ENCODE results near the gene KIR2DL3. TPM values are rescaled to one million over a fixed set of nuclear protein-coding genes. Genes with fewer than 3 reads are reported as not detected.

KIR2DL3 gene
- not detected in 2 replicates for total RNA-seq

GRCh38 chr19:54738306-54738705 lies at the start of gene KIR2DL3:
Gene KIR2DL3 (plus strand): TSS chr19:54738513. CDS start chr19:54738546, 33 bp downstream.

GRCh38 chr19:54724142-54724541 lies 14.2 kb upstream of the KIR2DL3 start, which contains the start of gene KIR3DL3:
Gene KIR3DL3 (plus strand): TSS chr19:54724442. CDS start chr19:54724497, 55 bp downstream.

GRCh38 chr19:54769646-54770045 lies 31.3 kb downstream of the KIR2DL3 start, which contains the start of gene KIR2DL1:
Gene KIR2DL1 (plus strand): TSS chr19:54769793. CDS start chr19:54769851, 58 bp downstream.

Other genes starting within 250 kb of the KIR2DL3 start
- not detected in 2 replicates for gene LAIR2, start 235.7 kb upstream of the KIR2DL3 start, total RNA-seq
- gene LILRA2, start 164.7 kb upstream of the KIR2DL3 start, total RNA-seq, result not detected in 2 replicates
- not detected in 2 replicates for gene LILRA1, start 144.9 kb upstream of the KIR2DL3 start, total RNA-seq
- under 0.01 TPM in 2 replicates for gene LILRB1, start 108.0 kb upstream of the KIR2DL3 start, total RNA-seq
- gene LILRB4, start 75.5 kb upstream of the KIR2DL3 start, total RNA-seq, result not detected in 2 replicates
- gene KIR3DL3, start 14.1 kb upstream of the KIR2DL3 start, total RNA-seq, result not detected in 2 replicates
- gene KIR2DL1, start 31.3 kb downstream of the KIR2DL3 start, total RNA-seq, result not detected in 2 replicates
- not detected in 2 replicates for gene KIR2DL4, start 65.1 kb downstream of the KIR2DL3 start, total RNA-seq
- not detected in 2 replicates for gene KIR3DL1, start 78.0 kb downstream of the KIR2DL3 start, total RNA-seq
- gene KIR2DS4, start 94.2 kb downstream of the KIR2DL3 start, total RNA-seq, result not detected in 2 replicates
- gene KIR3DL2, start 111.9 kb downstream of the KIR2DL3 start, total RNA-seq, result not detected in 2 replicates
- gene FCAR, start 135.7 kb downstream of the KIR2DL3 start, total RNA-seq, result not detected in 2 replicates
- not detected in 2 replicates for gene NCR1, start 167.6 kb downstream of the KIR2DL3 start, total RNA-seq
- not detected in 2 replicates for gene NLRP7, start 209.0 kb downstream of the KIR2DL3 start, total RNA-seq
- gene NLRP2, start 227.9 kb downstream of the KIR2DL3 start, total RNA-seq, result 0.77 and 2.3 TPM in 2 replicates